Suprapubic skin (tissue), 3 donors: ENCODE data around the gene RUNX1.

ENCODE experiments used
- EP300 ChIP-seq: sonication (generic); formaldehyde crosslinking; IDR thresholded peaks from one replicate; pipeline ENCODE4 v1.6.1; 2017; ENCODE audit warnings: antibody characterized with exemption
- POLR2A ChIP-seq, 2 donors: fragments of 450-650 bp; IDR thresholded peaks; one replicate each; pipeline ENCODE4 v1.6.1; 2017; ENCODE audit warnings: antibody characterized with exemption in 2 of 2, mild to moderate bottlenecking in 2 of 2, moderate library complexity in 2 of 2
- TF ChIP-seq, protein P1 (sequence below), 2 donors: fragments of 200-600 bp in 1 of 2; fragments of 450-650 bp in 1 of 2; sonication (generic) in 1 of 2; IDR thresholded peaks; one replicate each; pipeline ENCODE4 v1.5.1; 2016 to 2019; ENCODE audit warnings: antibody characterized with exemption in 2 of 2, mild to moderate bottlenecking in 1 of 2, moderate library complexity in 1 of 2

DNA sequence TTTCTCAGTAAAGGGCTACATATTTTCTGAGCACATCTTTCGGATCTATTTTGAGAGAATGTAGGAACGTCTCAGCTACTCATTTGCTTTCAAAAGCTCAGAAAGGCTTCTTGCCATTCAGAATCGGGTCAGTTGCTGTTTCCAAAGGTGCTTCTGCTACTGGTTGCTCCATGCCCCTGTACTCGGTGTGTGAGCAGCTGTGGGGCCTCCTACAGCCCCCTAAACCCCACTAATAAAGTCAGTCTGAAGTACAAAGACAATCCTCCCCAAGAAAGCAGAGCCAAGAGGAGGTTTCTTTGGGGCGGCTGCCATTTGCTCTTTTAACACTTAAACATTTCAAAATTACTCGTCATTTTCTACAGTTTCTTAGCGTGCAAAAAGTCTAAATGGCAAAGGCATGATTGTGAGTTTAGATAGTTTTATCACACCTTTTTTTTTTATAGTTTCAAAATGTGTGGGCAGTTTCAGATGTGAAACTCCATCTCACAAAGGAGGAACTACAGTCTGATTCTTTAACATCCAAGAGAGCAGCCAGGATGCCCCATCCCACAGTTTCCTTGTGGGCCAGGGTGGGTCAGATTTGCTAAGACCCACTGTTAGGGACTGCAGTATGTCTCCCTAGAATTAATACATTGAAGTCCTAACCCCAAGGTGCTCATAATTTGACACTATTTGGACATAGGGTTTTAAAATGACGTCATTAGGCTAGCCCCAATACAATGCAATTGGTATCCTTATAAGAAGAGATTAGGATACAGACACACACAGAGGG lies 4.1 kb downstream of the RUNX1 start:
- TF ChIP-seq EP300 (no peak), POLR2A (IDR thresholded peaks at IDR 0.05) (no peak)
- TF ChIP-seq, protein P1, sequence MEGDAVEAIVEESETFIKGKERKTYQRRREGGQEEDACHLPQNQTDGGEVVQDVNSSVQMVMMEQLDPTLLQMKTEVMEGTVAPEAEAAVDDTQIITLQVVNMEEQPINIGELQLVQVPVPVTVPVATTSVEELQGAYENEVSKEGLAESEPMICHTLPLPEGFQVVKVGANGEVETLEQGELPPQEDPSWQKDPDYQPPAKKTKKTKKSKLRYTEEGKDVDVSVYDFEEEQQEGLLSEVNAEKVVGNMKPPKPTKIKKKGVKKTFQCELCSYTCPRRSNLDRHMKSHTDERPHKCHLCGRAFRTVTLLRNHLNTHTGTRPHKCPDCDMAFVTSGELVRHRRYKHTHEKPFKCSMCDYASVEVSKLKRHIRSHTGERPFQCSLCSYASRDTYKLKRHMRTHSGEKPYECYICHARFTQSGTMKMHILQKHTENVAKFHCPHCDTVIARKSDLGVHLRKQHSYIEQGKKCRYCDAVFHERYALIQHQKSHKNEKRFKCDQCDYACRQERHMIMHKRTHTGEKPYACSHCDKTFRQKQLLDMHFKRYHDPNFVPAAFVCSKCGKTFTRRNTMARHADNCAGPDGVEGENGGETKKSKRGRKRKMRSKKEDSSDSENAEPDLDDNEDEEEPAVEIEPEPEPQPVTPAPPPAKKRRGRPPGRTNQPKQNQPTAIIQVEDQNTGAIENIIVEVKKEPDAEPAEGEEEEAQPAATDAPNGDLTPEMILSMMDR (IDR thresholded peaks at IDR 0.05) = no peak
